Calu3 (cell line): ENCODE results near the gene SLC46A1. TPM values are rescaled to one million over a fixed set of nuclear protein-coding genes. Genes with fewer than 3 reads are reported as not detected.

Experiments used
- BruUV-seq: library from RNA; stranded (reverse); fragments of 400-500 nt; replicated peaks from 2 replicates; lab custom pipeline; 2021; lab: Mats Ljungman, UMichigan
- CTCF ChIA-PET: fragments of 300-600 bp; sonication (Branson Sonifier 250); formaldehyde crosslinking; loops from one replicate; lab custom pipeline; 2022; ENCODE audit warnings: antibody characterized with exemption; lab: Charles Lee
- DNase-seq: peaks from one replicate; pipeline ENCODE4 v3.0.0; 2022
- H3K27ac Mint-ChIP-seq: one replicate; pipeline ENCODE4 v1.8.0; 2022; ENCODE audit warnings: mixed read lengths; ENCODE audit not compliant: unreplicated experiment
- H3K27me3 Mint-ChIP-seq: one replicate; pipeline ENCODE4 v1.8.0; 2022; ENCODE audit warnings: mixed read lengths; ENCODE audit not compliant: unreplicated experiment
- H3K36me3 Mint-ChIP-seq: one replicate; pipeline ENCODE4 v1.8.0; 2022; ENCODE audit warnings: mild to moderate bottlenecking, moderate library complexity, mixed read lengths; ENCODE audit not compliant: insufficient read depth, unreplicated experiment
- H3K4me1 Mint-ChIP-seq: one replicate; pipeline ENCODE4 v1.8.0; 2022; ENCODE audit warnings: mild to moderate bottlenecking, low read depth, mixed read lengths; ENCODE audit not compliant: unreplicated experiment
- H3K4me3 Mint-ChIP-seq: one replicate; pipeline ENCODE4 v1.8.0; 2022; ENCODE audit warnings: mild to moderate bottlenecking, low read depth, moderate library complexity, mixed read lengths; ENCODE audit not compliant: unreplicated experiment
- H3K9me3 Mint-ChIP-seq: one replicate; pipeline ENCODE4 v1.8.0; 2022; ENCODE audit warnings: low read depth, mixed read lengths; ENCODE audit not compliant: unreplicated experiment
- CTCF ChIP-seq: fragments of 200-600 bp; IDR thresholded peaks from one replicate; pipeline ENCODE4 v1.8.0; 2022; ENCODE audit warnings: antibody characterized with exemption; ENCODE audit not compliant: unreplicated experiment
- intact Hi-C: fragments of 100-400 bp; cut with micrococcal nuclease; formaldehyde crosslinking; loops from one replicate; pipeline ENCODE4 v1.10.0; 2022; ENCODE audit not compliant: unreplicated experiment
- total RNA-seq: library from RNA; stranded (reverse); gene quantifications from 2 replicates; pipeline ENCODE4 v1.2.3, GENCODE V29; 2022

The SLC46A1 gene
- total RNA-seq, 1 experiment from 2014 or later = 17.0 TPM

- no TSS peak for BruUV-seq
- intact Hi-C loops = no loop called here
- H3K4me3 Mint-ChIP-seq = no peak overlapping the region
- H3K9me3 Mint-ChIP-seq = no peaks in the 10 kb centered on the region
- H3K27ac Mint-ChIP-seq = no peak overlapping the region
- no peak for TF ChIP-seq CTCF
- CTCF ChIA-PET = no interaction called here
- no peak for DNase-seq
- peaks cover 19% of the 10 kb centered on the region for H3K36me3 Mint-ChIP-seq
- no peaks in the 10 kb centered on the region for H3K27me3 Mint-ChIP-seq
- no peaks in the 10 kb centered on the region for H3K4me1 Mint-ChIP-seq
Measured at GRCh38 chr17:28363776-28364650, 42.0 kb downstream of the SLC46A1 start.

GRCh38 chr17:28363186-28363585 lies 42.8 kb downstream of the SLC46A1 start:
- Mint-ChIP-seq H3K36me3 (peaks cover 24% of the 10 kb centered on the region), H3K4me3 (no peak overlapping the region), H3K9me3 (no peaks in the 10 kb centered on the region), H3K4me1 (no peaks in the 10 kb centered on the region), H3K27me3 (no peaks in the 10 kb centered on the region), H3K27ac (no peak overlapping the region)
- DNase-seq = no peak
- BruUV-seq = no TSS peak
- CTCF ChIA-PET = no interaction called here
- TF ChIP-seq CTCF = no peak
- intact Hi-C loops = no loop called here

GRCh38 chr17:28357901-28358197 lies 48.2 kb downstream of the SLC46A1 start:
- peaks cover 13% of the 10 kb centered on the region for H3K4me1 Mint-ChIP-seq
- no peak for DNase-seq
- H3K27me3 Mint-ChIP-seq = no peaks in the 10 kb centered on the region
- intact Hi-C loops = no loop called here
- no peaks in the 10 kb centered on the region for H3K9me3 Mint-ChIP-seq
- H3K27ac Mint-ChIP-seq = peak overlapping the region; percentile 87
- CTCF ChIA-PET = interaction anchor here (1.7 to 2.6 kb wide), 3 partner anchors 11 to 59 kb away, joined by 4 to 10 read pairs (median 9); partner anchors contain the start of genes IFT20 and TNFAIP1
- TSS peak; percentile 74 for BruUV-seq
- peak overlapping the region; percentile 91 for H3K4me3 Mint-ChIP-seq
- no peak for TF ChIP-seq CTCF
- H3K36me3 Mint-ChIP-seq = peaks cover 38% of the 10 kb centered on the region

GRCh38 chr17:28357061-28357900 lies 48.7 kb downstream of the SLC46A1 start, which contains the start of gene POLDIP2:
Gene POLDIP2 (minus strand): TSS chr17:28357527. CDS start chr17:28357448, 79 bp downstream.
- H3K36me3 Mint-ChIP-seq = peaks cover 39% of the 10 kb centered on the region

More at GRCh38 chr17:28357061-28357900, 48.7 kb downstream of the SLC46A1 start, which contains the start of gene POLDIP2:
- DNase-seq = peak; percentile 96
- no peaks in the 10 kb centered on the region for H3K9me3 Mint-ChIP-seq
- peaks cover 13% of the 10 kb centered on the region for H3K4me1 Mint-ChIP-seq
- H3K4me3 Mint-ChIP-seq = peak within 1 kb of the TSS; percentile 91
- no peak for TF ChIP-seq CTCF
- H3K27ac Mint-ChIP-seq = peak within 1 kb of the TSS; percentile 87
- no peaks in the 10 kb centered on the region for H3K27me3 Mint-ChIP-seq
- no TSS peak for BruUV-seq
- intact Hi-C loops = no loop called here
- CTCF ChIA-PET = interaction anchor here (0.6 to 2.6 kb wide), 4 partner anchors 10 to 59 kb away, joined by 3 to 10 read pairs (median 6); partner anchors contain the start of genes IFT20 and TNFAIP1
